ENCODE results near the gene MSANTD2.

MSANTD2 gene

DNA sequence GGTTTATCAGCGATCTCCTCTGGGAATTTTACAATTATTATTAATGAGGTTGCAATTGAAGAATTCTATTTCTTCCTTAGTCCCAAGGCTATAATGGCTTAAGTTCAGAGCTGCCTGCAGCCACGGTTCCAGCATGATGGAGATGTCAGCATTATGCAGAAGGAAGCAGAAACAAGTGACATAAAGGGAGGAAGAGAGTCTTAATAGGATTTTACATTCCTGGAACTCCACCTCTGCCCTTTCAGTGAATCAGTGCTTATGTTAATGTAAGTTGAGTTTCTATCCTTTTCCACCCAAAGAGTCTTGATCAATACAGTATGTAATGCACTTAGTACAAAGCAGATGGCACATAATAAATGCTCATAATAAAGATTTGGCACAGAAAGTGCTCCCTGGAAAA lies 72.1 kb downstream of the MSANTD2 start:
- TF ChIP-seq, protein P1, sequence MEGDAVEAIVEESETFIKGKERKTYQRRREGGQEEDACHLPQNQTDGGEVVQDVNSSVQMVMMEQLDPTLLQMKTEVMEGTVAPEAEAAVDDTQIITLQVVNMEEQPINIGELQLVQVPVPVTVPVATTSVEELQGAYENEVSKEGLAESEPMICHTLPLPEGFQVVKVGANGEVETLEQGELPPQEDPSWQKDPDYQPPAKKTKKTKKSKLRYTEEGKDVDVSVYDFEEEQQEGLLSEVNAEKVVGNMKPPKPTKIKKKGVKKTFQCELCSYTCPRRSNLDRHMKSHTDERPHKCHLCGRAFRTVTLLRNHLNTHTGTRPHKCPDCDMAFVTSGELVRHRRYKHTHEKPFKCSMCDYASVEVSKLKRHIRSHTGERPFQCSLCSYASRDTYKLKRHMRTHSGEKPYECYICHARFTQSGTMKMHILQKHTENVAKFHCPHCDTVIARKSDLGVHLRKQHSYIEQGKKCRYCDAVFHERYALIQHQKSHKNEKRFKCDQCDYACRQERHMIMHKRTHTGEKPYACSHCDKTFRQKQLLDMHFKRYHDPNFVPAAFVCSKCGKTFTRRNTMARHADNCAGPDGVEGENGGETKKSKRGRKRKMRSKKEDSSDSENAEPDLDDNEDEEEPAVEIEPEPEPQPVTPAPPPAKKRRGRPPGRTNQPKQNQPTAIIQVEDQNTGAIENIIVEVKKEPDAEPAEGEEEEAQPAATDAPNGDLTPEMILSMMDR (IDR thresholded peaks at IDR 0.05; ENCODE audit: extremely low read depth, insufficient read depth, missing control alignments), result no peak
- in situ Hi-C loops (cut with MboI; ENCODE audit: low pct_unique_long_range_greater_than_20kb, low sequenced_read_pairs, unreplicated experiment), result no loop called here
- DNase-seq (ENCODE audit: low spot score), result no peak

DNA sequence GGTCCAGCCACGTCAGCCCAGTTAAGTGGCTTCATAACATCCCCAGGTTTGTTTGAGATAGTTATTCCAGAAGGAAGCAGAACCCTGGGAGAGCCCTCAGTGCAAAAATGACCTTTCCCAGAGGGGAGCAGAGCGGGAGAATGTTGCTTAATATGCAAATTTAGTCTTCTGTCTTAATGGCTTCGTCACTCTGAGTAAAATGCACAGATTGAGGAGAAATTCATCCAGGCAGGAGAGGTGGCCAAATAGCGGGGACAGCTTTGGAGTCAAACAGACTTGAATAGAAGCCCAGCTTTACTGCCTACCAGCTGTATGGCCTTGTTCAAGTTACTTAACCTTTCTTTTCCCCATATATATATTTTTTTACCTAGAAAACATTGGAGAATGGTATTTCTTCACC lies 72.7 kb downstream of the MSANTD2 start:
- TF ChIP-seq, protein P1 (IDR thresholded peaks at IDR 0.05; ENCODE audit: extremely low read depth, insufficient read depth, missing control alignments), result no peak
- DNase-seq (ENCODE audit: low spot score), result no peak
- in situ Hi-C loops (cut with MboI; ENCODE audit: low pct_unique_long_range_greater_than_20kb, low sequenced_read_pairs, unreplicated experiment), result no loop called here

DNA sequence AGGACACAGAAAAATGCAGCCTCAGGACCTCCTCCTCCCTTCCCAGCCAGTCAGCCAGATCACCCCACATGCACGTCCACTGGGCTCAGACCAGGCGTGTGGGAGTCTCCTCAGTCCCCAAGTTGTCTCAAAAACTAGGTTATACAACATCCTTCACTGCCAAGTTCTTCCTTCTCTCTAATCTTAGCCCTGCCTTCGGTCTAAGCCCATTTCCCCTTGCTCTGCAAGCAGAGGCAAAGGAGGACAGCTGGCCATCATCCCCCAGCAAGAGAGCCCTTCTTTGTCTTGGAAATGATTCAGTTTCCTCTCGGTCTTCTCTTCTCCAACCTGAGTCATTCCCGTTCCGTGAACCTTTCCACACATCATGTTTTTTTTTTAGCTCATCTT lies 74.5 kb downstream of the MSANTD2 start:
- in situ Hi-C loops (cut with MboI; ENCODE audit: low pct_unique_long_range_greater_than_20kb, low sequenced_read_pairs, unreplicated experiment), result no loop called here
- DNase-seq (ENCODE audit: low spot score), result no peak
- TF ChIP-seq, protein P1 (IDR thresholded peaks at IDR 0.05; ENCODE audit: extremely low read depth, insufficient read depth, missing control alignments), result no peak

DNA sequence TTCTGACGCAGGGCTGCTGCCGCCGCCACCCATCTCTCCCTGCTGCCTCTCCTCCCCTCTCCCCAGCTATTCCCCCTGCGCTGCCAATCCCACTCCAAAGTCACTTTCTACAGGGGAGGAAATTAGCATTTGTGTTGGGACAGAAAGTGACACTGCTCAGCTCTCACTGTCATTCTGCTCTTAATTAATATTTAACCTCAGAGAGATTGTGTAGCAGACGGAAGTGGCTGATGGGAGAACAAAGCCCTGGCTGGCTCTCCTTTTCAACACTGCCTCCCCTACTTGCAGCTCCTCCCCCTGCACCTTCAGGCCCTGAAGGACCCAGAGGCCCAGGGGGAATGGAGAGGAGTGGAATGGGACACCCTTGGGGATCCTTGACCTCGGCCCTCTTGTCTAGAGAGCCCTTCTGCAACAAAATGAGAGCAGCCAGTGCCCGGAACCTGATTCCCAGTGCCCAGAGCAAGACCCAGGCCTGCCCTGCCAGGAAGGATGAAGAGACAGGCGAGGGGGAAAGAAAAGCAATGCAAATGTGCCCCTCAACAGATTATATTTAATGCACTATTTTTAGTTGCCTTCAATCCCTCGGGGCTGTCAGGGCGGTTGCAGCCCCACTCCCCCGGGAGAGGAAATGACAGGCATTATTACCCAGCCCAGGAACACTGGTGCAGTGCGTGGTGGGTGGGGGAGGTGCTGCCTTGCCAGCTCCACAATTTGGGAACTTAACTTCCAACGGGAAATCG lies 75.1 kb downstream of the MSANTD2 start:
- in situ Hi-C loops (cut with MboI; ENCODE audit: low pct_unique_long_range_greater_than_20kb, low sequenced_read_pairs, unreplicated experiment), result no loop called here
- TF ChIP-seq, protein P1 (IDR thresholded peaks at IDR 0.05; ENCODE audit: extremely low read depth, insufficient read depth, missing control alignments), result no peak
- peak; percentile 56 for DNase-seq (ENCODE audit: low spot score)

DNA sequence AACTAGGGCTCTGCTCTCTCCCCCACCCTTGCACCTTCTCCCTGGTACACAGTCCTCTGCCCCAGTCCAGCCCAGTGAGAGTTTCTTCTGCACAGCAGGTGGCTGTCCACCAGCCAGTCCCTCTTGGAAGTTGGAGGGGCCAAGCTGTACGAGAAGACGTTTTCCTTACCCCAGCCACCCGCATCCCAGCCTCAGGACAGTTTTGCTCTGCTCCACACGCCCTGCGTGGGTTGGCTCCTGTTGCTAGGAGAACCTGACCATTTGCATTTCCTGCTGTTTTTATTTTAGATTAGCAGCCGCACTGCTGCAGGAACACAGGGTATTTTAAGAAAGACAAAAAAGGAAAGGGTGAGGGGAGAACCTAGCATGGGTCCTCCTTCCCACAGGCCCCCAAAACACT lies 78.0 kb downstream of the MSANTD2 start:
- TF ChIP-seq, protein P1 (IDR thresholded peaks at IDR 0.05; ENCODE audit: extremely low read depth, insufficient read depth, missing control alignments), result no peak

DNA sequence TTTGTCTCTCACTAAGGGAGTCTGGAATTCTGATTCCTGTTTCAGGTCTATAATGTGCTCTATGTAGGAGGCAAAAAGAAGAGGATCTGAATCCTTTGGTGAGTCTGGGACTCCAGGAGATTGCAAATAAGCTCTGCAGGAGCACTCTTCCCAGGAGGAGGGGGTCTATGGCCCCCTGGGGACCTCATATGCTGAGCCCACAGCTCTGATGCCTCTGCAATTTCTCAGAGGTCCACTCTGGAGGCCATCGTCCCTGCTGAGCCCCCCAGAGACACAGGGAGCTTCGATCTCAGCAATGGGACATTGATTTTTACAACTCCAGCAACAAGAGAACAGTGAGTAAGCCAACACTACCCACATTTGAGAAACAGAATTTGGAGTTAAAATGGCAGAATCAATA lies 80.7 kb downstream of the MSANTD2 start:
- in situ Hi-C loops (cut with MboI; ENCODE audit: low pct_unique_long_range_greater_than_20kb, low sequenced_read_pairs, unreplicated experiment), result no loop called here
- TF ChIP-seq, protein P1 (IDR thresholded peaks at IDR 0.05; ENCODE audit: extremely low read depth, insufficient read depth, missing control alignments), result no peak
- DNase-seq (ENCODE audit: low spot score), result no peak

More for the DNA sequence above, 78.0 kb downstream of the MSANTD2 start:
- DNase-seq (ENCODE audit: low spot score), result no peak
- in situ Hi-C loops (cut with MboI; ENCODE audit: low pct_unique_long_range_greater_than_20kb, low sequenced_read_pairs, unreplicated experiment), result no loop called here
